Activated naive CD4-positive, alpha-beta T cell (primary cell): ENCODE results near the gene TMEM132C.

Source experiments
- DNase-seq, 4 experiments: peaks; one replicate each; lab custom pipeline; 2025; lab: John Stamatoyannopoulos, UW

Gene TMEM132C

DNA sequence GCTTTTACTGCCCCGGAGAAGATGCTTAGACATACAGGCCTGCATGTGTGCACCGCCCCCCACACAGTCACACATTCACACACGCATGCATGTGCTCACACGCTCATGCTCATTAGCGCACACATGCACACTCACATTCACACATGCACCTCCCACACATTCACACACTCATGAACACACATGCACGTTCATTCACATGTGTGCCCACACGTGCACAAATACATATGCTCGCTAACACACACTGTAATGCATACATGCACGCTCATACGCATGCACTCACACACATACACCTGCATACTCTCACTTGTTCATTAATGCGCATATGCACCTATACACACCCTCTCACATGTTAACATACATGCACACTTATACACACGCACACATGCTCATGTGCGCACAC lies 21.9 kb downstream of the TMEM132C start:
- DNase-seq: no peak

GRCh38 chr12:128290938-128291337 lies 24.0 kb downstream of the TMEM132C start:
- DNase-seq: no peak

DNA sequence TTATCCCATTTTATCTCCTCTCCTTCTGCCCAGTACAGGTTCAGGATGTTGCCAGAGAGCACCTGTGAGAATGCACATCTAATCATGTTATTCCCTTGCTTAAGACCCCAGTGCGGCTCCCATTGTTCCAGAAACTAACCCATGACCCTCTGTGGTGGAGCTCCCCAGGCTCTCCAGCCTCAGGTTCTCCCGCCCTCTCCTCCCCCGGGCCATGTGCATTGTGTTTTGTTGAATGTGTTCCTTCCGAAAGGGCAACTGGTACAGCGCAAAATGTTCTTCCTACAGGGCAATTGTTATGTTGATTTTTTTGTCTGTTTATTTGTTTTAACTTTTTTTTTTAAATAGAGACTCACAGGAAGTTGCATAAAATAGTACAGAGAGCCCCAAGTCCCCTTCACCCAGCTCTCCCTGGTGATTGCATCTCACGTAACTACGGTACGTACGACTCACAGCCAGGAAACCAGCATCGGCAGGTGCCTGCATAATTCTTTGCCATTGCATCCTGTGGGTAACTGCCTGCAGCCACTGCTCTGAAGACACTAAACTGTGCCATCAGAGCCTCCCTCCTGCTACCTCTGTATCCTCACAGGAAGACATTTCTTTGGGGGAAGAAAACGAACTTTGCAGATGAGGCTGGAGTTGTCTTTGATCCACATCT lies 31.2 kb downstream of the TMEM132C start:
- DNase-seq: no peak

- no peak for DNase-seq
Observed at GRCh38 chr12:128305336-128305892, 38.4 kb downstream of the TMEM132C start.

GRCh38 chr12:128307791-128308190 lies 40.8 kb downstream of the TMEM132C start:
- DNase-seq: no peak

- no peak for DNase-seq
Observed at GRCh38 chr12:128312661-128313060, 45.7 kb downstream of the TMEM132C start.

- DNase-seq: no peak
Observed at GRCh38 chr12:128313931-128314330, 47.0 kb downstream of the TMEM132C start.

DNA sequence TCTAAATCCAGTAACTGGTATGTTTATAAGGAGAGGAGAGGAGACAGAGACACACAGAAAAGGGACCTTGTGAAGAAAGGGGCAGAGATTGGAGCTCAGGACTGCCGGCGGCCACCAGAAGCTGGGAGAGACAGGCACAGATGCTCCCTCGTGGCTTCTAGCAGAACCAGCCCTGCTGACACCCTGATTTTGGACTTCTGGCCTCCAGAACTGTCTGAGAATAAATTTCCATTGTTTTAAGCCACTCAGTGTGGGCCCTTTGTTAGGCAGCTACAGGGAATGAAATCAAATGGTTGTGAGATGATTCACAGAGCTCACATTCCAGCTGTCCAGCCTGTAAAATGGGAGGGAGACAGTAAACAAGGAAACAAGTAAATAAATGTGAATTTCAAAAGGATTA lies 47.6 kb downstream of the TMEM132C start:
- DNase-seq: no peak

DNA sequence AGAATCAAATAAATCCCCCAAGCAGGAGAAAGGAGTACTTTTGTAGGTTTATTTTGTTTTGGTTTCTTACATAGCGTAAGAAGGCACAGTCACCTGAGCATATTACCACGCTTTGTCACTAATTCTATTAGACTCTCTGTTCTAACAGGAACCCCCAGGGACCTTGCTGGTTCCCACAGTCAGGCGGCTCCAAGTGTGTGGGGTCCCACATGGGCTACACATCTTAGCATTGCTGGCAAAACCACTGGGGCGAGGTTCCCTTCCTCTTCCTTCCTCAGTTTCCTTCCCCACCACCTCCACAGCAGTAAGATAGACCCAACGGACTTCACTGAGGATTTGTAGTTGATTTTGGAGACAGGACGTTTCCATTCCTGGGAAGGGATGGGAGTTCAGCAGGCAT lies 49.1 kb downstream of the TMEM132C start:
- DNase-seq: no peak

DNA sequence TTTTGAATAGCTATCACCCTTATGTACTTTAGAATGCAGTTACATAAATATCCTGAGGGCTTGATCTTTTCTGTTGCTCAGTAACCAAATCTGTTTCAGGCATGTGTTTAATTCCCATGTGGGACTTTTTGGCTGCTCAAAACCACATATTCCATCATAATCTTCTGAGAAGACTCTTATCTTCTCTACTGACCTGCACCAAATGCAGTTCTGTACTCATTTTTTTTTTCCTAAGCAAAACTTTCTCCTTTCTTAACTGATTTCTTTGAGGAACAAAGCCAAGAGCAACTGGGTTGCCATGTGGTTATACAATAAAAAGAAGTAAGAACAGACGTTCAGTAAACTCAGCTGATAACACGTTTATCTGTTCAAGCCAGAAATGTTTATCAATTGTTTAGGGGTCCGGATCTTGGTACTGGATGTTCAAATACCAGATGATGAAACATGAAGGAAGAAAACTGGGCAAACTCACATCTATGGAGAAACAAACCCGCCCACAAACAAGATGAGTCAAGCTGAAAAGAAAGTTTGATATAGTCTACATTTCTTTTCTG lies 50.1 kb downstream of the TMEM132C start:
- no peak for DNase-seq

GRCh38 chr12:128318341-128318740 lies 51.4 kb downstream of the TMEM132C start:
- no peak for DNase-seq

- no peak for DNase-seq
Observed at GRCh38 chr12:128318946-128319345, 52.0 kb downstream of the TMEM132C start.

- DNase-seq: no peak
Observed at GRCh38 chr12:128322341-128322740, 55.4 kb downstream of the TMEM132C start.

- no peak for DNase-seq
Observed at GRCh38 chr12:128323145-128323920, 56.4 kb downstream of the TMEM132C start.

GRCh38 chr12:128325646-128326045 lies 58.7 kb downstream of the TMEM132C start:
- DNase-seq: no peak

DNA sequence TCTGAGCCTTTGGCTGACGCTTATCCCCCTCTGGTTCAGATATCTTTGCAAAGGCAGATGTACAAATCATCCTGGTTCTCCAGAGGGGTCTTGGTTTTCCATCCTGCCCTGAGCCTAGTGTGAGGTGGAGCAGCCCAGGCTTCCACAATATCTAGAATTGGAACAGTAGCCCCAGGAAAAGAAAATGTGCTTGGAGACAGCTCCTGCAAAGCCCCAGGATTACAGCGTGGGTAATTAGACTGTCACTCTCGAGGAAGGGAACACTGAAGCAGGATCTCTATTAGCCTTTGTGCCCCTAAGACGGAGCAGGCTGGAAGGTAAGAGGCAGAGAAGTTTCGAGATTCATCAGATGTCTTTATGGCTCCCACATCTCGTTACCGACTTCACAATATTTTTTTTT lies 59.4 kb downstream of the TMEM132C start:
- no peak for DNase-seq

GRCh38 chr12:128328961-128329360 lies 62.0 kb downstream of the TMEM132C start:
- DNase-seq: no peak

DNA sequence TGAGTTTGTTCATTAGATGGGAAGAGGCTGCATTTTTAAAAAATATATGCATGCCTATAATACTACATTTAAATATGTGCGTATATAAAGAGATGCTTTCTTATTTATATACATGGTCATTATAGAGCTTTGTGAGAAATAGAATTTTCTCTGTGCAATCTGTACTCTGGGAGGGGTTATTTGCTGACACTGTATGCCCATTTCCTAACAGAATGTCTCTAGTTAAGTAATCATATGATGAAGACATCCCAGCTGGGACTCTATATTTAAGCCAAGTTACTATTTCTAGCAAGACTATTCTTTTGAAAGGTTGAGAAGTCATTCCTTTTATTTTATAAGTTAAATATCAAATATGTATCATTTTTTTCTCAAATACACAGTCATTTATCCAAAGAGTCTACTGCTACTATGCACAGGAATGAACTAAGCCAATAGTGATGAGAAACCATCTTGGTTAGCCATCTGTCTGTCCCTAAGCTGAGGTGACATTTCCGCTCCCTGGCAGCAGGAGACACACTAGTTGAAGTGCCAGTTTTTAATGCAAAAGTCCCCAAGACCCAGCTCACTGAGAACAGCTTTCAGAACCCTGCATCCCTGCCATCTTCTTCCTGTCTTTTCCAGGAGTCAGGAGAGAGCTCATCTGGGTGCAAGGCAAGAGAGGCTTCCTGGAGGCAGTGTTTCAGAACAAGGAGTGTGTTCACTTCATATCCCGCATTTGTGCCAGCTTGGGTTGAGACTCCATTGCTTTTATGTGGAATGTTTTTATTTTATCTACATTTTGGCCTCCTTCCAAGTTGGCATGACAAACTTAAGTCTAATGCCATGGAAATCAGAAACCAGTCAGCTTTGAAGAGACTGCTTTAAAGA lies 69.5 kb downstream of the TMEM132C start:
- no peak for DNase-seq

DNA sequence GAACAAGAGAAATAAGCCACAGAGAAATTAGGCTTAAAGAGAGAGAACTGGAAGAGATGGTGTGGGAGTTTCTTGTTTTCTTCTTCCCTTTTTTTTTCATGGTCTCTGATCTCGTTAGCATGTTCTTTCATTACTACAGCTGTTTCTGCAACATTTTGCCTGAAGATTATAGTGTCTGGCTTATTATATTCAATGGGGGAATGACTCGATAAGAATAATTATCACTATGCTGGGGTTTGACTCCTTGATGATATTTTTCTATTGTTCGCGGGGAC lies 70.0 kb downstream of the TMEM132C start:
- no peak for DNase-seq

DNA sequence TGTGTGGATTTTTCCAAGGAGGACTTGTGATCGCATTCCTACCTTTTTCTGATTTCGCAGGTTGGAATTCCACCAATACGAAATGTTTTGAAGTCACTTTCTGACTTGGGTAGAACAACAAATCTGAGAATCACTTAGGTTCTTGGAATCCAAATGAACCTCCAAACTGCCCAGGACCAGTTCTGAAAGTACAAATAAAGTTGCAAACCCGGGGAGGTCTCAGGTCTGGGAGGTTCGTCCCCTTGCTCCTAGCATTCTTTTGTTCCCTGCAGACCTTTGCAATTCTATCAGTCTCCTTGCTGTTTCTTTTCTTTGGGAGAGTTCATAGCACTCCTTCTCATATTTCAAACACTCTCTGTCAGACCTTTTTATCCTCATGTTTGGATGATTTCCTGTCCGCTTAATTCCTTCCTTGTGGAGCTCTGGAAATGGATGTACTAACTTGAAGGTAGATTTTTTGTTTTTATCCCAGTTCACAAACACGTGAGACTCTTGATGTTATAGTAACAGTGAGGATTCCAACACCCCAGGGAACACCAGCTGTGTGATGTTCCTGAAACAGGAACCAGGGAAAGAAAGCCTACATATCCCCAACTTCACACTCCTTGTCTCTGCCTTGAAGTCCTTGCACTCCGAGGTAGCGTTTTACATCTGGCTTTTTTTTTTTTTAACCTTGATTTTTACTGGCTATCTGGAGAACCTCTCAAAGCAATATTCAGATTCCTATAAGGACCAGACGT lies 70.6 kb downstream of the TMEM132C start:
- no peak for DNase-seq

DNA sequence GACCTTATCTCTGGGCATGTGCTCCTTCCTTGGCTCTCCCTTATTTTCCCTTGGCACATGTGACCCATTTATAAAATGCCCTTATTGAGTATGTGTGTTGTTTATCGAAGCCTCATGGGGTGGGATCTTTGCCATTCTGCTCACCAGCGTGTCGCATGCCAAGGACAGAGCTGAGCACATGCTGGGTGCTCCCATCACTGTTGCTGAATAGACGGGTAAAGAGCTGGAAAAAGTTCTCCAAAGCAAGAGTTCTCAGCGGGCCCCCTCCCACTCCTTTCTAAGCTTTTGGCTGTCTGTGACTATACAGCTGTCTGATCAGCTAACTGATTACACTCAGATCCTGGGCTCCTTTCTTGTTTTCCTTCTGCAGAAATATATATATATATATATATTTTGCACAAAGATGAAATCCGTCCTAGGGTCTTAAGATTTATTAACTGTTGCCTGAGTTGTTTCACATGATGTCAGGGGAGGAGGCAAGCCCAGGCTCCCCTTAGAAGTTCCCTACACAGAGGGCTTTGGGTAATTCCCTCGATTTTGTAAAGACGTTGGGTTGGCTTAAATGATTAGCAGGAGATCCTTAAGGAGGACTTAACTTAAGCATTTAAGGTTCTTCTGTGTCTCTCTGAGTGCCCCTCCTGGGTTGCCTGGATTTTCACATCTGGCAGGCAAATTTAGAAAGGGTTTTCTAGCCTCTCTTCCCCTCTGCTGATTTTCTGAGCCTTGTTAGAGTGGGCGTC lies 71.6 kb downstream of the TMEM132C start:
- DNase-seq: no peak
